Measurements from ENCODE around the gene SMU1.

SMU1 gene

GRCh38 chr9:33043671-33044070, 32.8 kb downstream of the SMU1 start:
- Histone ChIP-seq H3K27me3 (ENCODE audit: control insufficient read depth, insufficient read depth, low read length) (no peaks in the 10 kb centered on the region), H3K9ac (ENCODE audit: low read depth, low read length) (peak overlapping the region; percentile 84), H3K4me1 (ENCODE audit: control insufficient read depth, insufficient read depth, low read length) (peaks cover 12% of the 10 kb centered on the region)

DNA sequence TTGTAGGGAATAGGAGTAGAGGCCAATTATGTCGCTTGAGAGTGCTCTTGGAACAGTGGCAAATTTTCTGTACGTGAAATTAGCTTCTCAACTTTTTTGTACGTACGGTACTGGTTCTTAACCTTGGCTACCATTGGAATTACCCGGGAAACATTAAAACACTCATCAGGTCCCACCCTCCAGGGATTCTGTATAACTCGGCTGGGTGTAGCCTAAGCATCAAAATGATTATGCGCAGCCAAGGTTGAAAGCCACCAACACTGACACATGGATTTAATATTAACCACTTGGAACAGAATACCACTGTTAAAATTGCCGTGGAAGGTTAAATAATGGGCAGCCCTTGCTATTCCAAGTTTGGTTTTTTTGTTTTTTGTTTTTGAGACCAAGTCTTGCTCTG, 34.0 kb downstream of the SMU1 start:
- no peaks in the 10 kb centered on the region for H3K9me3 ChIP-seq (replicated peaks; ENCODE audit: low read length)
- H3K4me2 ChIP-seq (ENCODE audit: low read length), result no peak overlapping the region
- H3K4me3 ChIP-seq (ENCODE audit: low read length), result no peak overlapping the region
- H3K27me3 ChIP-seq (ENCODE audit: control insufficient read depth, insufficient read depth, low read length), result no peaks in the 10 kb centered on the region
- peaks cover 40% of the 10 kb centered on the region for H3K36me3 ChIP-seq (ENCODE audit: insufficient read depth, low read length)
- no peak overlapping the region for H3K9ac ChIP-seq (ENCODE audit: low read depth, low read length)
- H3K4me1 ChIP-seq (ENCODE audit: control insufficient read depth, insufficient read depth, low read length), result peaks cover 12% of the 10 kb centered on the region

More at GRCh38 chr9:33043671-33044070, 32.8 kb downstream of the SMU1 start:
- Histone ChIP-seq H3K4me2 (ENCODE audit: low read length) (peak overlapping the region; percentile 89), H3K9me3 (replicated peaks; ENCODE audit: low read length) (no peaks in the 10 kb centered on the region), H3K36me3 (ENCODE audit: insufficient read depth, low read length) (peaks cover 31% of the 10 kb centered on the region), H3K4me3 (ENCODE audit: low read length) (peak overlapping the region; percentile 77)

GRCh38 chr9:33041432-33042188, 34.9 kb downstream of the SMU1 start:
- no peak overlapping the region for H3K4me3 ChIP-seq (ENCODE audit: low read length)
- no peaks in the 10 kb centered on the region for H3K9me3 ChIP-seq (replicated peaks; ENCODE audit: low read length)
- peaks cover 12% of the 10 kb centered on the region for H3K4me1 ChIP-seq (ENCODE audit: control insufficient read depth, insufficient read depth, low read length)
- H3K4me2 ChIP-seq (ENCODE audit: low read length), result no peak overlapping the region
- H3K27me3 ChIP-seq (ENCODE audit: control insufficient read depth, insufficient read depth, low read length), result no peaks in the 10 kb centered on the region
- H3K9ac ChIP-seq (ENCODE audit: low read depth, low read length), result no peak overlapping the region
- peaks cover 47% of the 10 kb centered on the region for H3K36me3 ChIP-seq (ENCODE audit: insufficient read depth, low read length)

- Histone ChIP-seq H3K4me3 (ENCODE audit: low read length) (no peak overlapping the region), H3K4me1 (ENCODE audit: control insufficient read depth, insufficient read depth, low read length) (peaks cover 12% of the 10 kb centered on the region), H3K4me2 (ENCODE audit: low read length) (no peak overlapping the region), H3K27me3 (ENCODE audit: control insufficient read depth, insufficient read depth, low read length) (no peaks in the 10 kb centered on the region), H3K9me3 (replicated peaks; ENCODE audit: low read length) (no peaks in the 10 kb centered on the region), H3K9ac (ENCODE audit: low read depth, low read length) (no peak overlapping the region), H3K36me3 (ENCODE audit: insufficient read depth, low read length) (peaks cover 50% of the 10 kb centered on the region)
These were observed 35.6 kb downstream of the SMU1 start for GRCh38 chr9:33040792-33041431.

DNA sequence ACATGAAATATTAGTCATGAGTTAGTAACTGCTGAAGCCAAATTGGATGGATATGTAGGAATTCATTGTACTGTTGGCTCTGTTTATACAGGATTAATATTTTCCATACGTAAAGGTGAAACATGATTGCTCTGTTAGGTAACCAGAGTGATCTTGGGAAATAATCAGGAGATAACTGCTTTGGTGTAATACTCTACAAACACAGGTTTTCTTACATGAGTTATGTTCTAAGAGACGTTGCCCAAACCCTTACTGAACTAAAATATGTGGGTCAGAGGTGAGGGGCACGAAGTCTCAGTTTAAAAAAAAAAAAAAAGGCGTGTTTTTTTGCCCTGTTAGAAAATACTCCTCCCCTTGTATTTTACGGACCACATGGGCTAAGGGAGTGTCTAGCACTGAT, 43.6 kb downstream of the SMU1 start:
- H3K4me1 ChIP-seq (ENCODE audit: control insufficient read depth, insufficient read depth, low read length), result peaks cover 23% of the 10 kb centered on the region
- H3K4me2 ChIP-seq (ENCODE audit: low read length), result no peak overlapping the region
- H3K36me3 ChIP-seq (ENCODE audit: insufficient read depth, low read length), result peaks cover 89% of the 10 kb centered on the region
- no peaks in the 10 kb centered on the region for H3K27me3 ChIP-seq (ENCODE audit: control insufficient read depth, insufficient read depth, low read length)
- no peaks in the 10 kb centered on the region for H3K9me3 ChIP-seq (replicated peaks; ENCODE audit: low read length)
- no peak overlapping the region for H3K4me3 ChIP-seq (ENCODE audit: low read length)
- H3K9ac ChIP-seq (ENCODE audit: low read depth, low read length), result no peak overlapping the region

- H3K36me3 ChIP-seq (ENCODE audit: insufficient read depth, low read length), result peaks cover 89% of the 10 kb centered on the region
- H3K4me2 ChIP-seq (ENCODE audit: low read length), result no peak overlapping the region
- H3K27me3 ChIP-seq (ENCODE audit: control insufficient read depth, insufficient read depth, low read length), result no peaks in the 10 kb centered on the region
- H3K4me3 ChIP-seq (ENCODE audit: low read length), result no peak overlapping the region
- H3K9me3 ChIP-seq (replicated peaks; ENCODE audit: low read length), result no peaks in the 10 kb centered on the region
- peaks cover 27% of the 10 kb centered on the region for H3K4me1 ChIP-seq (ENCODE audit: control insufficient read depth, insufficient read depth, low read length)
- H3K9ac ChIP-seq (ENCODE audit: low read depth, low read length), result no peak overlapping the region
These were observed 44.2 kb downstream of the SMU1 start for GRCh38 chr9:33032292-33032691.

GRCh38 chr9:33030285-33030684, 46.2 kb downstream of the SMU1 start:
- H3K36me3 ChIP-seq (ENCODE audit: insufficient read depth, low read length), result peaks cover 79% of the 10 kb centered on the region
- no peak overlapping the region for H3K4me3 ChIP-seq (ENCODE audit: low read length)
- no peak overlapping the region for H3K9ac ChIP-seq (ENCODE audit: low read depth, low read length)
- peaks cover 36% of the 10 kb centered on the region for H3K4me1 ChIP-seq (ENCODE audit: control insufficient read depth, insufficient read depth, low read length)
- no peaks in the 10 kb centered on the region for H3K9me3 ChIP-seq (replicated peaks; ENCODE audit: low read length)
- no peaks in the 10 kb centered on the region for H3K27me3 ChIP-seq (ENCODE audit: control insufficient read depth, insufficient read depth, low read length)
- H3K4me2 ChIP-seq (ENCODE audit: low read length), result peak overlapping the region; percentile 64

- Histone ChIP-seq H3K4me1 (ENCODE audit: control insufficient read depth, insufficient read depth, low read length) (peaks cover 36% of the 10 kb centered on the region), H3K9me3 (replicated peaks; ENCODE audit: low read length) (no peaks in the 10 kb centered on the region), H3K36me3 (ENCODE audit: insufficient read depth, low read length) (peaks cover 70% of the 10 kb centered on the region), H3K9ac (ENCODE audit: low read depth, low read length) (peak overlapping the region; percentile 7), H3K27me3 (ENCODE audit: control insufficient read depth, insufficient read depth, low read length) (no peaks in the 10 kb centered on the region), H3K4me2 (ENCODE audit: low read length) (peak overlapping the region; percentile 64), H3K4me3 (ENCODE audit: low read length) (peak overlapping the region; percentile 22)
These were observed 47.2 kb downstream of the SMU1 start for GRCh38 chr9:33029231-33029786.

DNA sequence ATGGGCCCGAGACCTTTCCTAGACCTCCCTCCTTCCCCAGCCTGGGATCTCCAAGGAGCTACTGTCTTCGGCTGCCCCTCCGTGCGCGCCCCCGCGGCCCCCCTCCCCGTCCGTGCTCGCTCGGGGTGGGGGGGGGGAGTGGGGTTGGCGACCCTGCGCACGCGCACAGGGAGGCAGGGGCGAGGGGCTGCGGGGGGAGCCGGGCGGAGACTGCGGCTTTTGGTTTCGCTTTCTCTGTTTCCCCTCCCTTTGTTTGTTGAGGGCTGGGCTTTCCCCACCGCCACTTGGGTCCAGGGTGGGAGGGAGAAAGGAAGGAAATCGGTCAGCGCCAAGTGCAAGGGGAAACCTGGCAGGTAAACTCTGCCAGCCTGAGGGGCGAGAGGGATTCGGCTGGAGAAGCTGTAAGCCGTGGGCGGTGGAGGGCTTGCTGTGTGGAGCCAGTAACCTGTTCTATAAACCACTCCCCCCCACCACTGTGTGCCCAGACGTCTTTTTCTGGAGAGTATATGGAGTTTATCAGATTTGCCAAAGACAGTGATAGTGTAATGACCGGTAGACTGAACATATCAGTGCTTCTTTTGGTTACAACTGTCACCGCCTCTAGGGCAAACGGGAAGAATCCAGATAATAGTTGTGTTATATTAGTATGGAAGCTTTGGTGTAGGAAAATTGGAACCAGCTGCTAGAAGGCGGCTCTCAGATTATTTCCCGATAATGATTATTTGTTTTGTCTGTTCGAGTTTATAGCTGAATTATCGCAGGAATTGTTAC, 50.7 kb downstream of the SMU1 start:
- Histone ChIP-seq H3K4me1 (ENCODE audit: control insufficient read depth, insufficient read depth, low read length) (peaks cover 44% of the 10 kb centered on the region), H3K9me3 (replicated peaks; ENCODE audit: low read length) (no peaks in the 10 kb centered on the region)

GRCh38 chr9:33024966-33025571, 51.4 kb downstream of the SMU1 start, which contains the start of gene DNAJA1:
TSS of gene DNAJA1 (plus strand) at chr9:33025273. CDS start at chr9:33026485, 1,212 bp downstream.
- Histone ChIP-seq H3K36me3 (ENCODE audit: insufficient read depth, low read length) (peaks cover 40% of the 10 kb centered on the region), H3K4me2 (ENCODE audit: low read length) (peak within 1 kb of the TSS; percentile 91), H3K9ac (ENCODE audit: low read depth, low read length) (peak within 1 kb of the TSS; percentile 98), H3K9me3 (replicated peaks; ENCODE audit: low read length) (no peaks in the 10 kb centered on the region), H3K4me3 (ENCODE audit: low read length) (peak within 1 kb of the TSS; percentile 100), H3K4me1 (ENCODE audit: control insufficient read depth, insufficient read depth, low read length) (peaks cover 43% of the 10 kb centered on the region), H3K27me3 (ENCODE audit: control insufficient read depth, insufficient read depth, low read length) (no peaks in the 10 kb centered on the region)

More for the DNA sequence above, 50.7 kb downstream of the SMU1 start:
- Histone ChIP-seq H3K9ac (ENCODE audit: low read depth, low read length) (peak overlapping the region; percentile 98), H3K27me3 (ENCODE audit: control insufficient read depth, insufficient read depth, low read length) (no peaks in the 10 kb centered on the region), H3K4me3 (ENCODE audit: low read length) (peak overlapping the region; percentile 100), H3K4me2 (ENCODE audit: low read length) (peak overlapping the region; percentile 91), H3K36me3 (ENCODE audit: insufficient read depth, low read length) (peaks cover 41% of the 10 kb centered on the region)
